HS-5 (cell line): Measurements from ENCODE around the gene CORIN.

Experiments
- DNase-seq: peaks from one replicate; pipeline ENCODE4 v3.0.0-alpha.2; 2012; ENCODE audit warnings: low read depth

Gene CORIN

GRCh38 chr4:47686294-47686872 lies 151.5 kb downstream of the CORIN start:
- no peak for DNase-seq

- DNase-seq = no peak
Measured at GRCh38 chr4:47675806-47676205, 162.1 kb downstream of the CORIN start.

GRCh38 chr4:47674144-47674543 lies 163.7 kb downstream of the CORIN start:
- DNase-seq = no peak

- DNase-seq = no peak
Measured at GRCh38 chr4:47672696-47673095, 165.2 kb downstream of the CORIN start.

GRCh38 chr4:47669946-47670345 lies 167.9 kb downstream of the CORIN start:
- DNase-seq = no peak

- DNase-seq = no peak
Measured at GRCh38 chr4:47668810-47669408, 169.0 kb downstream of the CORIN start.

- no peak for DNase-seq
Measured at GRCh38 chr4:47668256-47668655, 169.6 kb downstream of the CORIN start.

GRCh38 chr4:47667552-47667951 lies 170.3 kb downstream of the CORIN start:
- no peak for DNase-seq

- DNase-seq = no peak
Measured at GRCh38 chr4:47664051-47664826, 173.6 kb downstream of the CORIN start.

- DNase-seq = no peak
Measured at GRCh38 chr4:47662975-47663374, 174.9 kb downstream of the CORIN start.

GRCh38 chr4:47661741-47662140 lies 176.1 kb downstream of the CORIN start:
- no peak for DNase-seq

GRCh38 chr4:47659342-47659741 lies 178.5 kb downstream of the CORIN start:
- DNase-seq = no peak

- no peak for DNase-seq
Measured at GRCh38 chr4:47654972-47655693, 182.7 kb downstream of the CORIN start.

GRCh38 chr4:47652092-47652491 lies 185.8 kb downstream of the CORIN start:
- DNase-seq = no peak

GRCh38 chr4:47651231-47651630 lies 186.6 kb downstream of the CORIN start:
- no peak for DNase-seq

GRCh38 chr4:47650584-47651130 lies 187.2 kb downstream of the CORIN start:
- DNase-seq = no peak

- DNase-seq = no peak
Measured at GRCh38 chr4:47647544-47647943, 190.3 kb downstream of the CORIN start.

- DNase-seq = no peak
Measured at GRCh38 chr4:47647029-47647428, 190.8 kb downstream of the CORIN start.

- DNase-seq = no peak
Measured at GRCh38 chr4:47646372-47646771, 191.5 kb downstream of the CORIN start.

- DNase-seq = no peak
Measured at GRCh38 chr4:47643845-47644244, 194.0 kb downstream of the CORIN start.

GRCh38 chr4:47642985-47643760 lies 194.7 kb downstream of the CORIN start:
- no peak for DNase-seq
